KOPT-K1 (cell line): ENCODE measurements around the gene PHLDB2.
A peak's percentile ranks its signal among the peaks of the same experiment; 100 is the strongest.
"Not testable (repeated sequence)": the region's sequence is repeated elsewhere in the genome, so short reads cannot be mapped to it uniquely, and the experiment has no call there.

ENCODE experiments used
- H3K27ac ChIP-seq: fragments of 200-600 bp; sonication (generic); 2 replicates; pipeline ENCODE4 v1.5.1; 2016; ENCODE audit warnings: antibody characterized with exemption, mild to moderate bottlenecking, low read depth, low read length; ENCODE audit not compliant: poor library complexity, severe bottlenecking
- H3K36me3 ChIP-seq: fragments of 200-600 bp; sonication (generic); 2 replicates; pipeline ENCODE4 v1.5.1; 2017; ENCODE audit warnings: antibody characterized with exemption, mild to moderate bottlenecking, low read length, moderate library complexity; ENCODE audit not compliant: insufficient read depth
- H3K9me3 ChIP-seq: fragments of 200-600 bp; sonication (generic); 2 replicates; pipeline ENCODE4 v1.5.1; 2017; ENCODE audit warnings: antibody characterized with exemption, low read length, mild to moderate bottlenecking; ENCODE audit not compliant: insufficient read depth, poor library complexity, severe bottlenecking

Gene PHLDB2

DNA sequence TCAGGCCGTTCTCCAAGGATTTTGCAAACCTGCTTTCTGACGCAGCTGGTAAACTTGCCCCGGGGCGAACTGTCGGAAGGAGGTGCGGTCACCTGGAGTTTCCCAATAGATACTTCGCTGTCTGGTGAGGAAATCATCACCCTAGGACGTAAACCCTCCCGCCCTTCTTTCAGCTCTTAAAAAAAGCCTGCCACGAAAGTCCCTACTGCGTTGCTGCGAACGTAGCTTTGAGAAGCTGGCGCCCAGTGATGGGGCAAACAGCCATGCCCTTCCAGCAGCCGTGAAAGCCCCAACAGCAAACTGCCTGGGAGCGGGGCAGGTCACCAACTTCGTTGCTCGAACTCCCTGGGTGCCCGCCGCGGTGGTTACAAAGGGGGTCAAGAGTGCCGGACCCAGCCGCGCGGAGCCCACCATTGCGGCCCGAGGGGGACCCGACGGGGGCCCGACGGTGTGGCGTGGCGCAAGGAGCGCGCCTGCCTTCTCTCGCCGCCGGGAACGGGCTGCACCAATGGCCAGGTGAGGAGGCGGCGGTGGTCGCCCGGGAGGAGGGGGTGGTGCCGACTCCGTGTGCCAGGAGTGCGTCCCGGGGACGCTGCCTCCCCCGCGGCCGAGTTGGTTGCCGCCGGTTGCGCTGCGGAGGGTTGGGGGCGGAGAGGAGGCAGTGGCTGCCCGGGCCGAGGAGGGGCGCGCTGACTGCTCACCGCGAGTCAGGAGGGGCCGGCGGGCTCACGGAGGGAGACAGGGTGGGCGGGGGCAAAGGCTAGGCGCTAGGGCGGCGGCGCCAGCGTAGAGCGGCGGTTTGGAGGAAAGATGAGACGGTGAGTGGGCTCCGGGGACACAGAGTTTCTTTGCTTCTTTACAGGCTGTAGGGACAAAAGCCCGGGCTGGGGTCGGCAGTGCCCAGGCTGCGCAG, at the start of gene PHLDB2:
Gene PHLDB2 (plus strand): TSS at position 205 of the 913 bp plus-strand sequence. CDS start 24,813 bp downstream, outside the sequence.
- no peaks in the 10 kb centered on the region for H3K36me3 ChIP-seq
- H3K27ac ChIP-seq, result peak within 1 kb of the TSS; percentile 59
- no peaks in the 10 kb centered on the region for H3K9me3 ChIP-seq

DNA sequence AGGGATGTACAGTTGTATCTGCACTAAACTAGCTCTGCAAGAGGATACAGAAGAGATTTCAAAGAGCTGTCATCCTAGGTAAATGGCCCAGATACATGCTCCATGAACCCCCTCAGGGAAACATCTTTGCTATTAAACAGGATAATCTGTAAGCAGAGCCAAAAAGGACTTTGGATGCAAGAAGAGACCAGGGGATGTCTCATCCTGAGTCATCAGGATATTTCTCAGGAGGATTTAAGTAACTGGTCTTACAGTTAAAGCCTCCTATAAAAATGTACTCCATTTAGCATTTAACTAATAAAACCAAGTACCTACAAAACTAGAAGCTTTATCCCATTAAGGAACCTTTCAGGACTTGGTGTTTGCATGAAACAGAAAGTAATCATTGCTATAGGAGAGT, 48.2 kb upstream of the PHLDB2 start:
- Histone ChIP-seq H3K9me3 (peaks cover 8% of the 10 kb centered on the region), H3K27ac (no peak overlapping the region), H3K36me3 (no peaks in the 10 kb centered on the region)

DNA sequence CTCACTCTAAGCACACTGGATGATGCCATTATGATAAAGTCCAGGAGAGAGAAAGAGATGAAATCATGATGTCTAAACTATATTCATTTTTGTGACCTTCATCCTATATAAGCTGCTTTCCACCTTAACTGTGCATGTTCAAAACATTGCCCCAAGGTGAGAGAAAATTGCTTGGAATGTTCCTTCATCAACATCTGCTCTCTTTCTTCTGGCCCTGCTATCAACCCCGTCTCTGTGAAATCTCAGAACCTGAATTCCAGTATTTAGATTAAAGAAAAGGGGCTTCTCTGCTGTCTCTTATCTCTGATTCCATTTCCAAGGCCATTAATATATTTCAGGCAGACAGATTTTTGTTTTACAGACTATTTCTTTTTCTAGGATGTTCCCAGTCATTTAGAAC, 47.3 kb upstream of the PHLDB2 start:
- H3K36me3 ChIP-seq, result no peaks in the 10 kb centered on the region
- H3K9me3 ChIP-seq, result peaks cover 10% of the 10 kb centered on the region
- no peak overlapping the region for H3K27ac ChIP-seq

DNA sequence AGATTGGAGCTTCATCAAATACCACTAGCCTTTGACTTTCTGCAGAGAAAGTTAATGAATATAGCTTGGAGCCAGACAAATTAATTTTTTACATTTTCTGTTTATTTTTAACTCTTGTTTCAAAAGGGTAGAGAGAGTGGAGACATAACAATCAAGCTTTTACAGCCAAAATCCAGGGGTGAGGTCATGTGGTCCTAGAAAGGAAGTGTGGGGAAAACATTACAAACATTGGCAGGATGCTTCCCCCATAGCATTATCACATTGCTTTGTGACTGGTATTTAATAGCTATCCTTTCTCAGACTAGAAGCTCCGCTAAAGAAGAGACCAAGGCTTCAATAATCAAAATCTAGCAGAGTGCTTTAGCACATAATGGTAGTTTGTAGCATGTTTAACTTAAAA, 46.4 kb upstream of the PHLDB2 start:
- Histone ChIP-seq H3K36me3 (no peaks in the 10 kb centered on the region), H3K27ac (no peak overlapping the region)

DNA sequence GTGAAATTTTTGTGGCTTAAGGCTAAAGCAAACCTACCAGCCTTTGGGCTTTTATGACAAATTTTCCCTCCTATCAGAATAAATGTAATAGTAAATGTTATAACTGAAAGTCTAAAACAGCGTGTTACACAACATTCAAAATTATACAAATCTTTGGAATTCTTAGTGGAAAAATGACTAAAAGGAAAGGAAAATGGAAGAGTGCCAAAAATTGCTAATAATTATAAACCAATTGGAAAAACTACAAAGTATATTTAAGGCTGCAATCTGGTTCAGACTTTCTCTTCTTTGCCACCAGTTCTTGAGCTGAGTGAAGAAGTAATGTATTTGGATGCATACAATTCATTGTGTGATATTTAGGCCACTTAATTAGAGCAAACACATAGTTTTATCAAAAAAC, 45.6 kb upstream of the PHLDB2 start:
- H3K9me3 ChIP-seq, result peaks cover 10% of the 10 kb centered on the region
- no peaks in the 10 kb centered on the region for H3K36me3 ChIP-seq
- no peak overlapping the region for H3K27ac ChIP-seq

More for the DNA sequence above, 46.4 kb upstream of the PHLDB2 start:
- peaks cover 10% of the 10 kb centered on the region for H3K9me3 ChIP-seq

DNA sequence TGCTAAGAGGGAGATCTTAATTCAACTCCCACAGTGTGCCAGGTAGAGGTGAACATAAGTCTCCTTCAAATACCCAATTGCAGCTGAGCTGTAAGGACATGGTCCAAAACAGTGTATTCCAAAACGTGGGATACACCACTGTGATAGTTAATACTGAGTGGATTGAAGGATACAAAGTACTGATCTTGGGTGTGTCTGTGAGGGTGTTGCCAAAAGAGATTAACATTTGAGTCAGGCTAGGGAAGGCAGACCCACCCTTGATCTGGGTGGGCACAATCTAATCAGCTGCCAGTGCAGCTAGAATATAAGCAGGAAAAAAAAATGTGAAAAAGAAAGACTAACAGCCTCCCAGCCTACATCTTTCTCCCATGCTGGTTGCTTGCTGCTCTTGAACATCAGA, 45.1 kb upstream of the PHLDB2 start:
- no peak overlapping the region for H3K27ac ChIP-seq
- no peaks in the 10 kb centered on the region for H3K36me3 ChIP-seq
- peaks cover 10% of the 10 kb centered on the region for H3K9me3 ChIP-seq

DNA sequence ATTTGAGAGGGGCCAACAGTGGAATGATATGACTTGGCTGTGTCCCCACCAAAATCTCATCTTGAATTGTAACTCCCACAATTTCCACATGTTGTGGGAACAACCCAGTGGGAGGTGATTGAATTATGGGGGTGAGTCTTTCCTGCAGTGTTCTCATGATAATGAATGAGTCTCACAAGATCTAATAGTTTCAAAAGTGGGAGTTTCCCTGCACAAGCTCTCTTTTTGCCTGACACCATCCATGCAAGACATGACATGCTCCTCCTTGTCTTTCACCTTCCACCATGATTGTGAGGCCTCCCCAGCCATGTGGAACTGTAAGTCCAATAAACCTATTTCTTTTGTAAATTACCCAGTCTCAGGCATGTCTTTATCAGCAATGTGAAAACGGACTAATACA, 42.3 kb upstream of the PHLDB2 start:
- not testable (repeated sequence) for H3K36me3 ChIP-seq, H3K27ac ChIP-seq
- H3K9me3 ChIP-seq, result peaks cover 28% of the 10 kb centered on the region

DNA sequence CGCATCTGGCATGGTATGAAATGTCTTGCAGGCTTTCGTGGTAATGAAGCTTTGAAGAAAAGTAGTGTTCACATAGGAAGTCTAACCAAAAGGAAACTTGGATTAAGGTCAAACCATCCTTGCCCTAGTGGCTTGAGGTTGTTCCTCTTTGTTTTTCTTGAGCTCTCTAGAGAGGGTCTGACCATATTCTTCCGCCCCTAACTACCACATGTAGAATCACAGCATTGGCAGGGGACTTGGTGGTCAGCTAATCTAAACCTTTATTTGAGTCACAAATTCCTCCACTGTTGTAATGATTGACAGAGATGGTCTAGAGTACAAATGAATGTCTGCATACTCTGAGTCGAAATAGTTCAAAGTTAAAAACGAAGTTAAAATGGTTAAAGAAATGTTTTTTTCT, 39.1 kb upstream of the PHLDB2 start:
- Histone ChIP-seq H3K27ac (no peak overlapping the region), H3K9me3 (peaks cover 28% of the 10 kb centered on the region), H3K36me3 (no peaks in the 10 kb centered on the region)

DNA sequence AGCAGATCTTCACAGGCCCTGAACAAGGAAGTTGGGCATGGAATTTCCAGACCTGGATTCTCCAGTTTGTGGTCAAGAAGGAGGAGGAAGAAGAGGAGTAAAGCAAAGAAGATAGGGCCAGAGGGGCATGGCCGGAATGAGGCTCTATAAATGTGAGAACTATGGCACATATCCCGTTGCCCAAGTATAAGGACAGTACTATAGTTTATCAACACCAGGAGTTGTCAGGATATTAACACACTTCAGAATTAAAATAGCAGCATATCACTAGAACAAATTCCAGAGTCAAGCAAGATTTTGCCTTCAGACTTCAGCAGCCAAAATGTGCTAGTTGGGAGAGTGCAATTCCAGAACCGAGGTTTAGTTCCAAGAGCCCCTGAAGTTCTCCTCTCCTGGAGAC, 38.4 kb upstream of the PHLDB2 start:
- Histone ChIP-seq H3K27ac (no peak overlapping the region), H3K36me3 (no peaks in the 10 kb centered on the region), H3K9me3 (peaks cover 22% of the 10 kb centered on the region)

DNA sequence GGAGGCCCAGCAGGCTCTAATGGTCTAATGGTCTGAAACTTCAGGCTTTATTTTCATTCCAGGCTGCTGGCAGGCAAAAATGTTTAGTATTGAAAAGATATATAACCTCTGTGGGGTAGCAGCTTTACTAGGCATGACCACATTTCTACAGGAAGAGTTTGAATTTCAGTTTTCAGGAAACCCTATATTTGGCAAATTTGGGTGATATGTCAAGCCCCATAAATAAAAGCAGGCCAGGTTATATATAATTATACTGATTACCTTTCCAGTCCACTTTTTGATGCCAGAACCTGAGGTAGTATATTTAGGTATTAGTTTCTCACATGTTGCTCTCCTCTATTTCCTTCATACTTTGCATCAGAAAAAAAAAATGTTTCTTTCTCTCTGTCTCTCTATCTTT, 37.2 kb upstream of the PHLDB2 start:
- no peak overlapping the region for H3K27ac ChIP-seq
- peaks cover 17% of the 10 kb centered on the region for H3K9me3 ChIP-seq
- no peaks in the 10 kb centered on the region for H3K36me3 ChIP-seq

DNA sequence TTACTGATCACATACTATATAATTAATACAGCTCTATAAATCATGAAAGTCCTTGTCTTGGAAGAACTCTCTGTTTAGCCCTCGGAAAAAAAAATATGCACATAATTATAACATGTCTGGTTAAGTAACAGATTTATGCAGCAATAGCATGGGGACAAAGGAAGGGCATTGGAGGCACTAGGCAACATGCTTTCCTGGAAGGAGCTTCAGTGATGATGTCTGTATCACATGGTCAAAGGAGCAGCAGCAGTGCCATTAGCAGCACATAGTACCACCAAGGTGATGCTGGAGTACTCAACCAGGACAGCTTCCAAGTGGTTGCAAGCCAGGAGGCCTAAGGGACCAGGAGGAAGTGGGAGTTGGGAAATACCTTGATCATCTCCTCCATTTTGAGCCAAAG, 36.3 kb upstream of the PHLDB2 start:
- Histone ChIP-seq H3K36me3 (no peaks in the 10 kb centered on the region), H3K9me3 (peaks cover 17% of the 10 kb centered on the region), H3K27ac (no peak overlapping the region)

DNA sequence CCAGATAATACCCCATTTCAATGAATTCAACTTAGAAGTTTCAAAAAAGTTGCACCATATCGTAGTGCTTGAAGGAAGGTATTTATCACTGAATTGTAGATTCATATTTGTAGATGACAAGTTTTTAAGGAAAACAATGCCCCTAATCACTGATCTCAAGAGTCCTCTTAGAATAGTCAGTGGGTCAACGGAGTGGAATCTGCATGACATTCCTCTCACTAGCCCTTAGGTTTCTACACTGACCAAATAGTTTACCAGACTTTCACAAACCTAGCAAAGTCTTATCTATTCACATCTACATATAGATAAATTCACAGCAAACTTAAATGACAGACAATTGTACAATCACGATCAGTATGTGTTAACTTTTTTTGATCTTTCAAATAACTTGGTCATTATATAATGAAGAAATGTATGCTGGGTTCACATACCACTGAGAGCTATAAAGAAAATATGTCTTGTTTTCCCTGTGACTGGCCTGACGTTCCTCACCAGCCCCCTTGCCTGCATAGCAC, 35.7 kb upstream of the PHLDB2 start:
- Histone ChIP-seq H3K27ac (no peak overlapping the region), H3K9me3 (peaks cover 17% of the 10 kb centered on the region), H3K36me3 (no peaks in the 10 kb centered on the region)

DNA sequence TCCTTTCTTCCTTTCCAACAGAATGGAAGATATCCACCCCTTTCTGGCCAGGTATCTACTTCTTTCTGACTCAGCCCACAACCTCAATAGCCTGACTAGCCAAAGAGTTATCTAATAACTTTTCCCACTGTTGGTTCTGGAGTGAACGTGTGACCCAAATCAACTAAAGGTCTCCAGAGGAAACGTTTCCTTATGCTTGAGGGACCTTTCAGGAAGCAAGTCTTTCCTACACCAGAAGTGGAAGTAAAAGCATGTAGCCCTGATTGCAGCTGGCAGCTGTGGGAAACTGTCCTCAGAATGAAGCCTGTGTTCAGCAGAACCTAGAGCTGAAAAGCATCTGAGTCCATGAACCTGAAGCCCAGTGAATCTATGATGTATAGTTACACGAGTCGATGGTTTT, 34.7 kb upstream of the PHLDB2 start:
- peaks cover 16% of the 10 kb centered on the region for H3K9me3 ChIP-seq
- H3K27ac ChIP-seq, result no peak overlapping the region
- H3K36me3 ChIP-seq, result no peaks in the 10 kb centered on the region

DNA sequence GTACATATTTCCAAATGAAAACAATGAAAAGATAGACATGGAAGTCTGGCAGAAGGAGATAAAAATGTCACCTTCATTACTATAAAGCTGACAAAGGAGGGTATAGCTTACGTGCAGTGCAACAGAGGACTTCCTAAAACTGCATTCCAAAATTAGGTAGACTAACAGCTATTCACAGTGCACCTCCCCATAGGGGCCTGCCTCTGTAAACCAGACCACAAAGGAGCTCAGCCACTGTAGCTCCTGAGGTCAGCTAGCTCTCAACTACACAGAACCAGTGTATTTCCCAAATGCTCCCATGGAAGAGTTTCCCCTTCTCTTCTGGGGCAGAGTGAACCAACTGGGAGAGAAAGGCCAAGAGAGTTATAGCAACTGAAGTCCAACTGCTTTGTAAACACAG, 31.2 kb upstream of the PHLDB2 start:
- Histone ChIP-seq H3K9me3 (no peaks in the 10 kb centered on the region), H3K27ac (no peak overlapping the region), H3K36me3 (no peaks in the 10 kb centered on the region)

DNA sequence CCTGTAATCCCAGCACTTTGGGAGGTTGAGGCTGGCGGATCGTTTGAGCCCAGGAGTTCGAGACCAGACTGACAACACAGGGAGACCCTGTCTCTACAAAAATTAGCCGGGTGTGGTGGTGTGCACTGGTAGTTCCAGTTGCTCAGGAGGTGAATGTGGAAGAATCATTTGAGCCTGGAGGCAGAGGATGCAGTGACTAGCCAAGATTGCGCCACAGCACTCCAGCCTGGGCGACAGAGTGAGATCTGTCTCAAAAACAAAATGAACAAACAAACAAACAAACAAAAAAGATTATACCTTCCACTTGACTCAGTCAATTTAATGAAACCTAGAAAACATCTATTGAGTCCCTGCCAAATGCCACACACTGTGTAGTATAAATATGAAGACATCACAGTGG, 30.5 kb upstream of the PHLDB2 start:
- Histone ChIP-seq H3K9me3 (no peaks in the 10 kb centered on the region), H3K27ac (no peak overlapping the region), H3K36me3 (no peaks in the 10 kb centered on the region)

DNA sequence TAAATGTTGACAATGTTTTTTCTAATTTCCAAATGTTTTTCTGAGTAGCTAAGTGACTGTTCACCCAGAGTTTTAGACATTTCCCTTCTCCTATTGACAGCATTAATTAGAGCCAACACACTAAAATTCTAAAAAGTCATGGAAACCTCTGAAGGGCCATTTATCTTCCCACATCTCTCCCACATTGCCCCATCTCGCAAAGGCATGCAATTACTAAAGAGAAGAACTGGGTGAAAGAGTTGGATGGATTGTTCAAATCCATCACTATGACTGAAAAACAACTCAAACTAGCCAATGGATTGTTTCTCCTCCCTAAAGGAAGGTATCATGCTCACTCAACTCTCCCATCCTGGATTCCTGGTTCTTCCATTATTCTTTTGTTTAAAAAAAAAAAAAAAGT, 30.0 kb upstream of the PHLDB2 start:
- Histone ChIP-seq H3K36me3 (no peaks in the 10 kb centered on the region), H3K9me3 (no peaks in the 10 kb centered on the region), H3K27ac (no peak overlapping the region)
